SK-N-SH treated with all-trans-retinoic acid at 6 μM for 48 hours (cell line): ENCODE data around the gene DPF3.

ENCODE experiments used
- ATAC-seq: fragments of 200-7000 bp; cut with Tn5 transposase; 3 replicates; pipeline ENCODE4 v1.9.1; 2020; ENCODE audit warnings: mild to moderate bottlenecking, moderate library complexity
- ARNTL ChIP-seq: fragments of 450-650 bp; formaldehyde crosslinking; IDR thresholded peaks from 2 replicates; pipeline ENCODE4 v1.5.0; 2020; ENCODE audit warnings: low read depth, mild to moderate bottlenecking, moderate library complexity, borderline replicate concordance
- BACH2 ChIP-seq: fragments of 250-450 bp; sonication (Bioruptor Pico); IDR thresholded peaks from 2 replicates; pipeline ENCODE4 v1.9.0; 2021; ENCODE audit warnings: mild to moderate bottlenecking, borderline replicate concordance
- CSDC2 ChIP-seq: fragments of 250-450 bp; sonication (Bioruptor Pico); IDR thresholded peaks from 2 replicates; pipeline ENCODE4 v1.5.0; 2020; ENCODE audit warnings: mild to moderate bottlenecking, moderate library complexity
- GLIS3 ChIP-seq: fragments of 250-450 bp; sonication (Bioruptor Pico); IDR thresholded peaks from 2 replicates; pipeline ENCODE4 v1.5.0; 2020; ENCODE audit warnings: mild to moderate bottlenecking, moderate library complexity
- PATZ1 ChIP-seq: fragments of 250-450 bp; sonication (Bioruptor Pico); IDR thresholded peaks from 2 replicates; pipeline ENCODE4 v1.8.0; 2020; ENCODE audit warnings: mild to moderate bottlenecking, moderate library complexity, borderline replicate concordance
- RARB ChIP-seq: fragments of 250-450 bp; sonication (Bioruptor Pico); IDR thresholded peaks from 2 replicates; pipeline ENCODE4 v1.8.0; 2021; ENCODE audit warnings: mild to moderate bottlenecking, moderate library complexity
- SNAI2 ChIP-seq: fragments of 250-450 bp; sonication (Bioruptor Pico); IDR thresholded peaks from 2 replicates; pipeline ENCODE4 v1.5.0; 2020; ENCODE audit warnings: mild to moderate bottlenecking, moderate library complexity
- TCF4 ChIP-seq: fragments of 250-450 bp; sonication (Bioruptor Pico); IDR thresholded peaks from 2 replicates; pipeline ENCODE4 v1.8.0; 2021; ENCODE audit warnings: mild to moderate bottlenecking, moderate library complexity, borderline replicate concordance
- TOX ChIP-seq: fragments of 250-450 bp; sonication (Bioruptor Pico); IDR thresholded peaks from 2 replicates; pipeline ENCODE4 v1.8.0; 2021; ENCODE audit warnings: mild to moderate bottlenecking, moderate library complexity, borderline replicate concordance
- ZC3H10 ChIP-seq: fragments of 250-450 bp; sonication (Bioruptor Pico); IDR thresholded peaks from 2 replicates; pipeline ENCODE4 v1.5.1; 2021; ENCODE audit warnings: mild to moderate bottlenecking, moderate library complexity
- ZFP3 ChIP-seq: fragments of 250-450 bp; sonication (Bioruptor Pico); IDR thresholded peaks from 2 replicates; pipeline ENCODE4 v1.5.0; 2020; ENCODE audit warnings: mild to moderate bottlenecking, moderate library complexity
- ZNF565 ChIP-seq: fragments of 450-650 bp; formaldehyde crosslinking; conservative IDR thresholded peaks from 2 replicates; pipeline ENCODE4 v1.5.0; 2020; ENCODE audit warnings: low read depth, mild to moderate bottlenecking, moderate library complexity
- ZNF70 ChIP-seq: fragments of 450-650 bp; formaldehyde crosslinking; IDR thresholded peaks from 2 replicates; pipeline ENCODE4 v1.5.0; 2020; ENCODE audit warnings: mild to moderate bottlenecking, moderate library complexity
- ZNF8 ChIP-seq: fragments of 450-650 bp; formaldehyde crosslinking; IDR thresholded peaks from 2 replicates; pipeline ENCODE4 v1.5.0; 2020; ENCODE audit warnings: mild to moderate bottlenecking, moderate library complexity
- TF ChIP-seq, protein P1 (sequence below): fragments of 250-450 bp; sonication (Bioruptor Pico); IDR thresholded peaks from 2 replicates; pipeline ENCODE4 v1.5.1; 2020; ENCODE audit warnings: low read depth, mild to moderate bottlenecking, moderate library complexity
- TF ChIP-seq, protein P2 (sequence below): fragments of 250-450 bp; sonication (Bioruptor Pico); IDR thresholded peaks from 2 replicates; pipeline ENCODE4 v1.8.0; 2021; ENCODE audit warnings: low read depth, mild to moderate bottlenecking, moderate library complexity, borderline replicate concordance
- TF ChIP-seq, protein P3 (sequence below): fragments of 250-450 bp; sonication (Bioruptor Pico); IDR thresholded peaks from 2 replicates; pipeline ENCODE4 v1.5.1; 2021; ENCODE audit warnings: mild to moderate bottlenecking, moderate library complexity

The DPF3 gene

DNA sequence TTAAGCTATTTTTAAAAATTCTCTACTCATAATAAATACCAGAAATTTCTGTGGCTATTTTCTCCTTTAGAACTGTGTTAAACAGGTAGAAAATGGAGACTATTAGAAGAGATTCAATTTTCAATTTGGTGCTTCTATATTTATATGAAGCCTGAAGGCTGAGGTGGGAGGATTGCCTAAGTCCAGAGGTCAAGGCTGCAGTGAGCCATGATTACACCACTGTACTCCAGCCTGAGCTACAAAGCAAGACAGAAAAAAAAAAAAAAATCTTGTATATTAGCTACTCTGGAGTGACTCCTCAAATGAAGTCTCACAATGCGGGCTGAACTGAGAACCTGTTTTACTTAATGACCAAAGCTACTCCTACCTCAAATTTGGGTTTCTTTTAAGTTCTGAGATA lies 9.8 kb upstream of the DPF3 start:
- ATAC-seq: no peak
- TF ChIP-seq ZC3H10: no peak
- TF ChIP-seq, protein P1, sequence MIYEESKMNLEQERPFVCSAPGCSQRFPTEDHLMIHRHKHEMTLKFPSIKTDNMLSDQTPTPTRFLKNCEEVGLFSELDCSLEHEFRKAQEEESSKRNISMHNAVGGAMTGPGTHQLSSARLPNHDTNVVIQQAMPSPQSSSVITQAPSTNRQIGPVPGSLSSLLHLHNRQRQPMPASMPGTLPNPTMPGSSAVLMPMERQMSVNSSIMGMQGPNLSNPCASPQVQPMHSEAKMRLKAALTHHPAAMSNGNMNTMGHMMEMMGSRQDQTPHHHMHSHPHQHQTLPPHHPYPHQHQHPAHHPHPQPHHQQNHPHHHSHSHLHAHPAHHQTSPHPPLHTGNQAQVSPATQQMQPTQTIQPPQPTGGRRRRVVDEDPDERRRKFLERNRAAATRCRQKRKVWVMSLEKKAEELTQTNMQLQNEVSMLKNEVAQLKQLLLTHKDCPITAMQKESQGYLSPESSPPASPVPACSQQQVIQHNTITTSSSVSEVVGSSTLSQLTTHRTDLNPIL (CRISPR knock-in tag): no peak
- no peak for TF ChIP-seq ZNF565 (CRISPR knock-in tag)
- TF ChIP-seq, all 23 proteins: peak for 0

DNA sequence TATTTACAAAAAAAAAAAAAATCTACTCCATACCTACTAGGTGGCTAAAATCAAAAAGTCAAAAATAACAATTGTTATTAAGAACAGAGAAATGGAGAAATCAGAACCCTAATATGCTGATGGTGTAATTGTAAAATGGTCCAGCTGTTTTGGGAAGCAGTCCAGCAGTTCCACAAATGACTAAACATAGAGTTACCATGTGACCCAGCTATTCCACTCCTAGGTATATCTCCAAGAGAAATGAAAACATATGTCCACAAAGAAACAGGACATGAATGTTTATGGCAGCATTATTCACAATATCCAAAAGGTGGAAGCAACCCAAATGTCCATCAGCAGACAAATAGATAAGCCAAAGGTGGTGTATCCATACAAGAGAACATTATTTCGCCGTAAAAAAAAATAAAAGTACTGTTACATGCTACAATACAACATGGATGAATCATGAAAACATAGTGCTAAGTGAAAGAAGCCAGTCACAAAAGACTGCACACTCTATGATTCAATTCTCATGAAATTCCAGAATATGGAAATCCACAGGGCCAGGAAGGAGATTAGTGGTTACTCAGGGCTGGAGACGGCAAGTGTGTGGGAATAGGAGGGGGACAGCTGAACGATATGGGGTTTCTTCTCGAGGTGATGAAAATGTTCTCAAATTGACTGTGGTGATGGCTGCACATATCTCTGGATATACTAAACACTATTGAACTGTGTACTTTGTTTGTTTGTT lies 9.1 kb upstream of the DPF3 start:
- no peak for ATAC-seq
- TF ChIP-seq, protein P1 (CRISPR knock-in tag): no peak
- no peak for TF ChIP-seq ZFP3 (CRISPR knock-in tag)
- TF ChIP-seq PATZ1 (CRISPR knock-in tag): no peak
- no peak for TF ChIP-seq CSDC2 (CRISPR knock-in tag)
- TF ChIP-seq, protein P2, sequence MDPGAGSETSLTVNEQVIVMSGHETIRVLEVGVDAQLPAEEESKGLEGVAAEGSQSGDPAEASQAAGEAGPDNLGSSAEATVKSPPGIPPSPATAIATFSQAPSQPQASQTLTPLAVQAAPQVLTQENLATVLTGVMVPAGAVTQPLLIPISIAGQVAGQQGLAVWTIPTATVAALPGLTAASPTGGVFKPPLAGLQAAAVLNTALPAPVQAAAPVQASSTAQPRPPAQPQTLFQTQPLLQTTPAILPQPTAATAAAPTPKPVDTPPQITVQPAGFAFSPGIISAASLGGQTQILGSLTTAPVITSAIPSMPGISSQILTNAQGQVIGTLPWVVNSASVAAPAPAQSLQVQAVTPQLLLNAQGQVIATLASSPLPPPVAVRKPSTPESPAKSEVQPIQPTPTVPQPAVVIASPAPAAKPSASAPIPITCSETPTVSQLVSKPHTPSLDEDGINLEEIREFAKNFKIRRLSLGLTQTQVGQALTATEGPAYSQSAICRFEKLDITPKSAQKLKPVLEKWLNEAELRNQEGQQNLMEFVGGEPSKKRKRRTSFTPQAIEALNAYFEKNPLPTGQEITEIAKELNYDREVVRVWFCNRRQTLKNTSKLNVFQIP: no peak
- TF ChIP-seq ZNF8 (CRISPR knock-in tag): no peak
- TF ChIP-seq TOX (CRISPR knock-in tag): no peak
- TF ChIP-seq ZC3H10: no peak
- TF ChIP-seq GLIS3: no peak

- TF ChIP-seq BACH2 (CRISPR knock-in tag): no peak
- no peak for TF ChIP-seq TOX (CRISPR knock-in tag)
- no peak for TF ChIP-seq ZNF8 (CRISPR knock-in tag)
- TF ChIP-seq, protein P2: no peak
- no peak for TF ChIP-seq CSDC2 (CRISPR knock-in tag)
- TF ChIP-seq ZC3H10: no peak
- TF ChIP-seq PATZ1 (CRISPR knock-in tag): no peak
- TF ChIP-seq TCF4 (CRISPR knock-in tag): no peak
- TF ChIP-seq ARNTL (CRISPR knock-in tag): no peak
- no peak for TF ChIP-seq RARB (CRISPR knock-in tag)
- TF ChIP-seq, protein P3, sequence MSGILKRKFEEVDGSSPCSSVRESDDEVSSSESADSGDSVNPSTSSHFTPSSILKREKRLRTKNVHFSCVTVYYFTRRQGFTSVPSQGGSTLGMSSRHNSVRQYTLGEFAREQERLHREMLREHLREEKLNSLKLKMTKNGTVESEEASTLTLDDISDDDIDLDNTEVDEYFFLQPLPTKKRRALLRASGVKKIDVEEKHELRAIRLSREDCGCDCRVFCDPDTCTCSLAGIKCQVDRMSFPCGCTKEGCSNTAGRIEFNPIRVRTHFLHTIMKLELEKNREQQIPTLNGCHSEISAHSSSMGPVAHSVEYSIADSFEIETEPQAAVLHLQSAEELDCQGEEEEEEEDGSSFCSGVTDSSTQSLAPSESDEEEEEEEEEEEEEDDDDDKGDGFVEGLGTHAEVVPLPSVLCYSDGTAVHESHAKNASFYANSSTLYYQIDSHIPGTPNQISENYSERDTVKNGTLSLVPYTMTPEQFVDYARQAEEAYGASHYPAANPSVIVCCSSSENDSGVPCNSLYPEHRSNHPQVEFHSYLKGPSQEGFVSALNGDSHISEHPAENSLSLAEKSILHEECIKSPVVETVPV: no peak
- no peak for TF ChIP-seq SNAI2 (CRISPR knock-in tag)
- no peak for TF ChIP-seq ZFP3 (CRISPR knock-in tag)
- TF ChIP-seq, protein P1 (CRISPR knock-in tag): no peak
- no peak for TF ChIP-seq ZNF70
- TF ChIP-seq, all 23 proteins: peak for 0
- ATAC-seq: no peak
Measured at GRCh38 chr14:72901361-72901760, 7.5 kb upstream of the DPF3 start.
